GM21515 (cell line): ENCODE measurements around the gene ZFYVE26.
"Not testable (repeated sequence)": the region's sequence is repeated elsewhere in the genome, so short reads cannot be mapped to it uniquely, and the experiment has no call there.

Experiments used
- ATAC-seq: cut with Tn5 transposase; IDR thresholded peaks from one replicate; pipeline ENCODE4 v1.9.1; 2021; ENCODE audit not compliant: unreplicated experiment

ZFYVE26 gene

GRCh38 chr14:67816326-67817002 is at the start of gene ZFYVE26:
Gene ZFYVE26 (minus strand): TSS chr14:67816590. CDS start chr14:67815963, 627 bp downstream.
- ATAC-seq: peak; percentile 85

GRCh38 chr14:67863223-67863622 is 46.8 kb upstream of the ZFYVE26 start:
- no peak for ATAC-seq

GRCh38 chr14:67859169-67859749 is 42.9 kb upstream of the ZFYVE26 start:
- ATAC-seq: no peak

GRCh38 chr14:67857778-67858350 is 41.5 kb upstream of the ZFYVE26 start:
- ATAC-seq: no peak

GRCh38 chr14:67856827-67857226 is 40.4 kb upstream of the ZFYVE26 start:
- no peak for ATAC-seq

GRCh38 chr14:67853715-67854114 is 37.3 kb upstream of the ZFYVE26 start:
- ATAC-seq: no peak

- ATAC-seq: no peak
These were observed 36.7 kb upstream of the ZFYVE26 start for GRCh38 chr14:67852926-67853604.

- no peak for ATAC-seq
These were observed 35.5 kb upstream of the ZFYVE26 start for GRCh38 chr14:67851785-67852410.

- ATAC-seq: no peak
These were observed 33.9 kb upstream of the ZFYVE26 start for GRCh38 chr14:67850066-67850830.

- ATAC-seq: no peak
These were observed 29.7 kb upstream of the ZFYVE26 start for GRCh38 chr14:67846029-67846610.

- ATAC-seq: no peak
These were observed 20.7 kb upstream of the ZFYVE26 start for GRCh38 chr14:67837011-67837624.

GRCh38 chr14:67835596-67835995 is 19.2 kb upstream of the ZFYVE26 start:
- ATAC-seq: no peak

- ATAC-seq: no peak
These were observed 17.0 kb upstream of the ZFYVE26 start for GRCh38 chr14:67833403-67833802.

GRCh38 chr14:67831113-67831512 is 14.7 kb upstream of the ZFYVE26 start:
- ATAC-seq: no peak

- no peak for ATAC-seq
These were observed 4.7 kb upstream of the ZFYVE26 start for GRCh38 chr14:67821121-67821520.

GRCh38 chr14:67820428-67820971 is 4.1 kb upstream of the ZFYVE26 start:
- no peak for ATAC-seq

GRCh38 chr14:67819563-67820421 is 3.4 kb upstream of the ZFYVE26 start, which contains the start of gene RAD51B:
Gene RAD51B (plus strand): TSS chr14:67819779.
- ATAC-seq: peak; percentile 58

- ATAC-seq: not testable (repeated sequence)
These were observed 2.1 kb upstream of the ZFYVE26 start for GRCh38 chr14:67818476-67818875.
